MM.1S (cell line): Measurements from ENCODE around the gene CLCF1.

ENCODE experiments used
- DNase-seq: peaks from one replicate; pipeline ENCODE4 v3.0.0-alpha.2; 2015
- H2AFZ ChIP-seq: fragments of 300-600 bp; sonication (generic); 2 replicates; pipeline ENCODE4 v1.6.0; 2016; ENCODE audit warnings: antibody characterized with exemption, low read length
- H3F3A ChIP-seq: fragments of 300-600 bp; sonication (generic); 2 replicates; pipeline ENCODE4 v1.6.1; 2016; ENCODE audit warnings: mild to moderate bottlenecking, antibody characterized with exemption, low read length, moderate library complexity, mixed read lengths; ENCODE audit not compliant: insufficient read depth
- H3K27ac ChIP-seq: fragments of 300-600 bp; sonication (generic); 2 replicates; pipeline ENCODE4 v1.5.1; 2016; ENCODE audit warnings: mild to moderate bottlenecking, low read length
- H3K27me3 ChIP-seq: fragments of 300-600 bp; sonication (generic); replicated peaks from 2 replicates; pipeline ENCODE4 v1.6.0; 2016; ENCODE audit warnings: low read length; ENCODE audit not compliant: insufficient read depth
- H3K36me3 ChIP-seq: fragments of 300-600 bp; sonication (generic); replicated peaks from 2 replicates; pipeline ENCODE4 v1.6.1; 2016; ENCODE audit warnings: mild to moderate bottlenecking, low read length, mixed read lengths; ENCODE audit not compliant: insufficient read depth
- H3K4me1 ChIP-seq: fragments of 300-600 bp; sonication (generic); 2 replicates; pipeline ENCODE4 v1.6.1; 2016; ENCODE audit warnings: low read length, mixed read lengths
- H3K4me2 ChIP-seq: fragments of 300-600 bp; sonication (generic); 2 replicates; pipeline ENCODE4 v1.6.0; 2016; ENCODE audit warnings: low read depth, low read length
- H3K4me3 ChIP-seq: fragments of 300-600 bp; sonication (generic); 2 replicates; pipeline ENCODE4 v1.5.1; 2016; ENCODE audit warnings: low read length, mixed read lengths
- H3K79me2 ChIP-seq: fragments of 300-600 bp; sonication (generic); 2 replicates; pipeline ENCODE4 v1.6.1; 2016; ENCODE audit warnings: mixed run types, low read length, mixed read lengths
- H3K9ac ChIP-seq: fragments of 300-600 bp; sonication (generic); 2 replicates; pipeline ENCODE4 v1.6.1; 2016; ENCODE audit warnings: low read length, mixed read lengths
- H3K9me2 ChIP-seq: fragments of 300-600 bp; sonication (generic); replicated peaks from 2 replicates; pipeline ENCODE4 v1.6.1; 2016; ENCODE audit warnings: mild to moderate bottlenecking, low read length, mixed read lengths; ENCODE audit not compliant: insufficient read depth
- H3K9me3 ChIP-seq: fragments of 300-600 bp; sonication (generic); replicated peaks from 2 replicates; pipeline ENCODE4 v1.6.1; 2016; ENCODE audit warnings: mild to moderate bottlenecking, low read length, mixed read lengths; ENCODE audit not compliant: insufficient read depth
- H4K20me1 ChIP-seq: fragments of 300-600 bp; sonication (generic); 2 replicates; pipeline ENCODE4 v1.6.1; 2016; ENCODE audit warnings: mild to moderate bottlenecking, low read length, moderate library complexity, mixed read lengths; ENCODE audit not compliant: insufficient read depth
- EZH2 ChIP-seq: fragments of 300-600 bp; sonication (generic); optimal IDR thresholded peaks from 2 replicates; pipeline ENCODE3; 2017; ENCODE audit warnings: low read depth, mild to moderate bottlenecking, antibody characterized with exemption, low read length, mixed read lengths
- EZH2phosphoT487 ChIP-seq: fragments of 300-600 bp; sonication (generic); IDR thresholded peaks from 2 replicates; pipeline ENCODE4 v1.6.1; 2018; ENCODE audit warnings: antibody characterized with exemption, low read length
- TF ChIP-seq, protein P1 (sequence below): fragments of 300-600 bp; sonication (generic); IDR thresholded peaks from 2 replicates; pipeline ENCODE4 v1.5.1; 2016; ENCODE audit warnings: antibody characterized with exemption, low read length, mixed read lengths

Gene CLCF1

DNA sequence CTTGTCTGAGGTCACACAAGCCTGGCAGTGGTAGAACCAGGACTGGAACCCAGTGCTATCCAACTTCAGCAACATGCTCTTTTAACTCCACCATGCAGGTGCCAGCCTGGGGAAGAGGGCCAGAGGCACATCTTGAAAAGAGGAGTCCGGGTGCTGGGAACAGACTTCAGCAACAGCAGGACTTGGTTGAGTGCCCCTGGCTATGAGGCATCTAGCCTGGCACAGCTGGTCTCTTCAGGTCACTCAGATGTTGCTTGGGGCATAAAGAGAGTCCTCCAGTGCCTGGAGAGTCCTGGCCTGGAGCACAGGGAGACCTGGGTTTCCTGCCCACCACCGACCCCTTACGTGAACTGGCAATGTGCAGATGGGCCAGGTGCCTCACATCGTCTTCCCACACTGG lies 5.1 kb upstream of the CLCF1 start:
- no peak overlapping the region for H2AFZ ChIP-seq
- no peak overlapping the region for H3K4me2 ChIP-seq
- DNase-seq = no peak
- no peaks in the 10 kb centered on the region for H3K9me3 ChIP-seq
- H3K27me3 ChIP-seq = peaks cover 24% of the 10 kb centered on the region
- no peaks in the 10 kb centered on the region for H3K9me2 ChIP-seq
- 0 out of 2 replicates have a peak, but pooled peaks cover 5% of the 10 kb centered on the region for H3F3A ChIP-seq
- H3K4me3 ChIP-seq = no peak overlapping the region
- peaks cover 16% of the 10 kb centered on the region for H3K4me1 ChIP-seq
- H3K36me3 ChIP-seq = no peaks in the 10 kb centered on the region
- TF ChIP-seq EZH2phosphoT487 = no peak
- TF ChIP-seq, protein P1, sequence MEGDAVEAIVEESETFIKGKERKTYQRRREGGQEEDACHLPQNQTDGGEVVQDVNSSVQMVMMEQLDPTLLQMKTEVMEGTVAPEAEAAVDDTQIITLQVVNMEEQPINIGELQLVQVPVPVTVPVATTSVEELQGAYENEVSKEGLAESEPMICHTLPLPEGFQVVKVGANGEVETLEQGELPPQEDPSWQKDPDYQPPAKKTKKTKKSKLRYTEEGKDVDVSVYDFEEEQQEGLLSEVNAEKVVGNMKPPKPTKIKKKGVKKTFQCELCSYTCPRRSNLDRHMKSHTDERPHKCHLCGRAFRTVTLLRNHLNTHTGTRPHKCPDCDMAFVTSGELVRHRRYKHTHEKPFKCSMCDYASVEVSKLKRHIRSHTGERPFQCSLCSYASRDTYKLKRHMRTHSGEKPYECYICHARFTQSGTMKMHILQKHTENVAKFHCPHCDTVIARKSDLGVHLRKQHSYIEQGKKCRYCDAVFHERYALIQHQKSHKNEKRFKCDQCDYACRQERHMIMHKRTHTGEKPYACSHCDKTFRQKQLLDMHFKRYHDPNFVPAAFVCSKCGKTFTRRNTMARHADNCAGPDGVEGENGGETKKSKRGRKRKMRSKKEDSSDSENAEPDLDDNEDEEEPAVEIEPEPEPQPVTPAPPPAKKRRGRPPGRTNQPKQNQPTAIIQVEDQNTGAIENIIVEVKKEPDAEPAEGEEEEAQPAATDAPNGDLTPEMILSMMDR = no peak
- TF ChIP-seq EZH2 = no peak
- H3K27ac ChIP-seq = no peak overlapping the region
- no peak overlapping the region for H3K9ac ChIP-seq
- H4K20me1 ChIP-seq = no peaks in the 10 kb centered on the region
- no peaks in the 10 kb centered on the region for H3K79me2 ChIP-seq

DNA sequence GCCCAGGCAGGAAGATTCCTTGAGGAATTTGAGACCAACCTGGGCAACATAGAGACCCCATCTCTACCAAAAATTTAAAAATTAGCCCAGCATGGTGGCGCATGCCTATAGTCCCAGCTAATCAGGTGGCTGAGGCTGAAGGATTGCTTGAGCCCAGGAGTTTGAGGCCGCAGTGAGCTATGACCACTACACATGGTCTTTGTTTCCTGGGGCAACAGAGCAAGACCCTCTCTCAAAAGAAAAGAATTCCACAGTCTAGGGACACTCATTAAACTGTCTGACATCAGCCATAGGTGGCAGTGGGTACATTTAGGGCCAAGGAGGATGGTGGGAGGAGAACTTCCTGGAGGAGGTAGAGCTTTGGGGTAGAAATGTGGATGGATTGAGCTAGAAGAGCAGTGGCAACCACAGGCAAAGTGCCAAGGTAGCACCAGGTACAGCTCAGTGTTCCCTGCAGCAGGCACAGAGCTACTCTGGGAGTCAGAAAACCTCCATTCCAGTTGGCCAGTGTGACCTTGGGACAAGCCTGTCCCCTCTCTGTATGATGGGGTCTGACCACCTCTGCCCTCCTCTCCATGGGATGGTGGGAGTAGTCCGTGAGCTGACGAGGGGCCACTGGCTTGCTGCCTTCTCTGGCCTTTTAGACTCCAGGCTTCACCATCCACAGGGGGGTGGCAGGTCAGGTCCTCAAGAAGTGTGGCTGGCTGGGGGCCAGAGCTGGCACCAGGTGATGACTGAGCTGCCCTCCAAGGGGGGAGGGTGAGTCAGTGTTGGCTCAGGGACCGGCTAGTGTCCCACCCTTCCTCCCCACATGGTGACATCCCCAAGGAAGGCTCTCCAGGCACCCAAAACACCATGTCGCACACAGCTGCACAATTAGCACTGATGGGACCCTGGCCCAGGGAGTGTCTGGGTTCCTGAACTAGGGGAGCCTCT lies 3.7 kb upstream of the CLCF1 start:
- H3K27me3 ChIP-seq = peaks cover 24% of the 10 kb centered on the region
- H3K9me2 ChIP-seq = no peaks in the 10 kb centered on the region
- TF ChIP-seq EZH2phosphoT487 = no peak
- no peak for TF ChIP-seq EZH2
- TF ChIP-seq, protein P1 = no peak
- H3K36me3 ChIP-seq = no peaks in the 10 kb centered on the region
- 0 out of 2 replicates have a peak, but pooled peaks cover 5% of the 10 kb centered on the region for H3F3A ChIP-seq
- no peak overlapping the region for H3K4me3 ChIP-seq
- no peaks in the 10 kb centered on the region for H3K79me2 ChIP-seq
- H3K9ac ChIP-seq = no peak overlapping the region
- no peak for DNase-seq
- H4K20me1 ChIP-seq = no peaks in the 10 kb centered on the region
- peaks cover 13% of the 10 kb centered on the region for H3K4me1 ChIP-seq
- no peak overlapping the region for H3K27ac ChIP-seq
- H3K9me3 ChIP-seq = no peaks in the 10 kb centered on the region
- H3K4me2 ChIP-seq = no peak overlapping the region
- no peak overlapping the region for H2AFZ ChIP-seq

DNA sequence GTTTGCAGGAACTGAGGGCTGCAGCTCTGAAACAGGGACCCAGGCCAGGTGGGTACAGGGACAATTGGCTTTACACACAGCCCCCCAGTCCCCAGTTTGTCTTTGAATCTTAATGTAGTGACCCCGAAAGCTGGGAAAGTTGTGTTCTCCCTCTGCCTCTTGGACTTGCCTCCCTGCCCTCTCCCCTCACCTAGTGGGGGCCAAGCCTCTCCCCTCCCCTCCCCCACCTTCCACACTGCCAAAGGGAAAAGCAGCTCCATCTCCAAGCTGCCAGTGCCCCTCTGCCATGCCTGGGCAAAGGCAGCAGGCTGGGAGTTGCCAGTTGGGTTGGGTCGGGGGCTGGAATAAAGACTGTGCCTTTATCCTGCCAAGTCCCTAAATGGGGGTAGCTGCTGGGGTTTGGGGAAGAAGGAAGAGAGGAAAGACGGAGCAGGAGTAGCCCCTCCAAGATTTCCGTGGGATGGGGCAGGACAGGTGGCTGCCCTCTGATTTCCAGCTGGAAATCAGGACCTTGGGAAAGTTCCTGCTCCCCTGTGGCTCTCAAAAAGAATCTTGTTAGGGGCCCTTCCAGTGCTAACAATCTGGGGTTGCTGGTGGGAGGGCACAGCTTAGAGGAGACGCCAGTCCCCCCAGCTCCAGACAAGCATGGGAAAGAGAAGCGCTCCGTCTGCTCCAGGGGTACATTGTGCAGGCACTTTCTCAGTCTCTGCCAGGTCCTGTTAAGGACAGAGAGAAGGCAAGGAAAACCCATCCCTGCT lies 2.8 kb upstream of the CLCF1 start:
- Histone ChIP-seq H2AFZ (no peak overlapping the region), H3F3A (peaks cover 7% of the 10 kb centered on the region; the same call in 1 of the 2 replicates), H3K4me3 (no peak overlapping the region), H3K9ac (no peak overlapping the region), H3K36me3 (no peaks in the 10 kb centered on the region), H3K9me2 (no peaks in the 10 kb centered on the region), H3K4me2 (no peak overlapping the region), H3K4me1 (peaks cover 9% of the 10 kb centered on the region), H3K79me2 (no peaks in the 10 kb centered on the region), H4K20me1 (no peaks in the 10 kb centered on the region), H3K27ac (no peak overlapping the region), H3K27me3 (peaks cover 24% of the 10 kb centered on the region), H3K9me3 (no peaks in the 10 kb centered on the region)
- DNase-seq = no peak
- TF ChIP-seq EZH2 (no peak), EZH2phosphoT487 (no peak)
- TF ChIP-seq, protein P1 = no peak
